Activated CD4-positive, alpha-beta T cell treated with anti-CD3 and anti-CD28 coated beads, Interleukin-2, amount 50 U/mL, for 4 hours (primary cell): ENCODE data around the gene LTBP2.

Experiments
- DNase-seq, 2 experiments: peaks; one replicate each; pipeline ENCODE4 v3.0.0-alpha.2; 2020

The LTBP2 gene

DNA sequence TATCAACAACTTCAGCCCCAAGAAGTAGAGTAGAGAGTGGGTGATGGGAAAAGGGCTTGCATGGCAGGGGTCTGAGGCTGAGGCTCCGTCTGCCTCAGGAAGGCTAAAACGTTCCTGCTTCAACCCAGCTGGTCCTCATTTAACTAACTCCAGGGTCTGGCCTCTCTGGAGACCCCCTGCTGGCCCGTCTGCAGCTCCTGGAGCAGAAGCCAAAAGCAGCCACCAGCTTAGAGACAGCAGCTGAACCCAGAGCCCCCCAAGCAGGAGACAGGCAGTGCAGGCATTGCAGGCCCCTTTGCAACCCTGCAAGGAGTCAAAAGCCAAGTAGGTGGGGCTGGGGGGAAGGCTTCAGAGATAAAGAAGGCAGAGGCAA, 25.1 kb upstream of the LTBP2 start:
- no peak for DNase-seq

DNA sequence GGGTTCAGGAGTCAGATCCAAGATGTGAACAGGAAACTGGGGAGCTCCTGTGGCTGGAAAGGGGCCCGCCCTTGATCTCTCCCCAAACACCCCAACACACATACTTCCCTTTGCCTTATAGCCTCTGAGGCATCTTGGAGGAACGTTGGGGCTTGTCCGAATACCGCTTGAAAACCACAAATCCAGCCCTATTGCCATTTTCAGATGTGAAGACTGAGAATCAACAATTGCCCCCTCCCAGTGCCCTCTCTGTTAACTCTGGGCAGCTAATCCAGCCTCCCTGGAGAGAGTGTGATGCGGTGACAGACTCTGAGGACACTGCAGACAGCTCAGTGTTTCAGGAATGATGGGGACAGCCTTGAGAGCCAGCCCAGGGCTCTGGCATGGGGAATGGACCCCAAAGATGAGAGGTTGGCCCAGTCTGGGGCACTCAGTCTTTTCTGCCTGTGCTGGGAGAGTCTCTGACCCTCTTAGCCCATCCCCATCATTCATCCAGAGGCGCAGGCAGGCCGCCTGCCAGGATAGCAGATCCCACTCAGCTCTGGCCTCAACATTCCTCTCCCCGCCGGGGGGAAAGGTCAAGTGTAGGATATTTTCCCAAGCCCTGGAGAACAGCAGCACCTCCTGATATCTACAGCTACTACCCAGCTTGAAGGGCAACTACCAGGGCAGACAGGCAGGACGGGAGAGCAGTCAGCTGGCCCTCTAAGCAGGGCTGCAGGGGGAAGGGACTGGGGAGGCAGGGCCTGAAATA, 24.6 kb upstream of the LTBP2 start:
- DNase-seq = no peak

DNA sequence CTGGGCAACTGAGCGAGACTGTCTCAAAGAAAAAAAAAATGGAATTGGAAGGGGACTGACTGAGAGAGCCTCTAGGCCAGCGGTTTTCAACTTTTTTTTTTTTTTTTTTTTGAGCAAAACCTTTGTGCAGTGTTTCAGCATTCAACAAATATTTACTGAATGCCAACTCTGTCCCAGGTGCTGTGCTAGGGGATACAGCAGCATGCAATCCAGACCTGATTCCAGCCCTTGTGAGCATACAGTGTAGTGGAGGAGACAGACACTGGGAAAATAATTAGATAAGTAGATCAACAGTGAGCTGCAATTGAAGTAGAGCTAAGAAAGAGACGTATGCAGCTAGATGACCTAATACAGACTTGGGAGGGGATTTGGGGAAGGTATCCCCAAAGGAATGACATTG, 23.8 kb upstream of the LTBP2 start:
- DNase-seq = no peak

DNA sequence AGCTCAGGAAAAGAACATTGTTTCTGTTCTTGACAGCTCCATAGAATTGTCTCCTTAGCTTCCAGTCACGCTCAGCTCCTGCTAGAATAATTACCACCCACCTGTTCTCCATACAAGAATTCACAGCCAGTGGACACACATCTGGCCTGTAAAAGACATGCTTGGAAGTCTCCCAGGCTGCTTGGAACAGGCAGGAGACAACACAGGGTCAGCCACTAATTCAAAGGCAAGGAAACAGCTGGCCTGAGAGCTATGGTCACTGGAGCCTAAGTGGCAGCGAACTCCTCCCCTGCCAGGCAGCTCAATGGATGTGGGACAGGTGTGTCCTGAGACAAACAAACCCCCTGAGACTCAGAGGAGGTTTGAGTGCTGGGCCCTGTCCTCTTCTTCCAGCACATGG, 22.9 kb upstream of the LTBP2 start:
- no peak for DNase-seq

DNA sequence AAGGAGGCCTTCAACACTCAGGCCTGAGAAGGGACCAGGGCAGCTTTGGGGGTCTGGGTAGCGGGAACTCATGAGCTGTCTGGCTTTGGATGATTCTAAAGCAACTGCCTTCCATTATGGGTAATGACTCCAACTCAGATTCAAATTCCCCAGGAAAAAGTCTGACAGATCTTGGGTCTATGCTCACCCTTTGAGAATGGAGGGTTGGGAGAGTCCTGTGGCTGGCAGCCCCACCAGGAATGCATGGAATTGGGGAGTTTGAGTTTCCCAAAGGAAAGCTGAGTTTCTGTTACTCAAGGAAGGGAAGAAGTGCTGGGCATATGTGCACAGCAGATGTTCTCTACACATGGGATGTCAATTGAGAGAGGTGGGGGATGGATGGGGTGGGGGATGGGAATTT, 22.4 kb upstream of the LTBP2 start:
- no peak for DNase-seq

DNA sequence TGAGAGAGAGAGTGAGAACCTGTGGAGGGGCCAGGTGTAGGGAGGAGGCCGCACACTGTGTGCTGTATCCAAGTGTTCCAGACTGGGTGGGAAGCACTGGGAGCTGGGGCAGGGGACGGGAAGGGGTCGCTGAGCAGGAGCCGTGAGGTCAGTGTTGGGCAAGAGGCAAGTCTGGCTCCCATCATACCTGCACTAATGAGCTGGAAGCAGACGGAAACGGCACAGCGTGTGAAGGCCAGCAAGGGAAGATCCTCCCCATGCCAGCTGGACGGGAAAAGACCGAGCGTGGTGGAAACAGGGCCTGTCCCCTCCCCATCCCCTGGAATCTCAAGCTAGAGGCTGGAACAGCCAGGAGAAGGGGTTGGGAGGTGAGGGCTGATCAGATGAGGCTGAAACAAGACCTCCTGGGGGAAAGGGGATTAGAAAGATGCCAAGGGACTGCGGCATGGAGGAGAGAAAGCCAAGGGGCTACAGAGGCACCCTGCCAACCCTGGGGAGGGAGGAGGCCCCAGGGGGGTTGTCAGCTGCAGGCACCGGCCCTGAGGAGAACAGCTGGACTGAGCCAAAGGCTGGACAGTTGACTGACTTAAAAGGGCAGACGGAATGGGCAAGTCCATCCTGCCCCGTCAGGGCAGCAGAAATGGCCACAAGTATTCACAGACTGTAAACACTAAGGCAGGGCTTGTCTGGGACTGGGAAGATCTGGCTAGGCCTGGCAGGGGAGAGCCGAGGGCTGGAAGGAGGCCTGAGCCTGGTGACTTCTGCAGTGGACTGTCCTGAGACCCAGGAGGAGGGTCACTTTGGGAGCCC, 19.0 kb upstream of the LTBP2 start:
- DNase-seq = no peak

DNA sequence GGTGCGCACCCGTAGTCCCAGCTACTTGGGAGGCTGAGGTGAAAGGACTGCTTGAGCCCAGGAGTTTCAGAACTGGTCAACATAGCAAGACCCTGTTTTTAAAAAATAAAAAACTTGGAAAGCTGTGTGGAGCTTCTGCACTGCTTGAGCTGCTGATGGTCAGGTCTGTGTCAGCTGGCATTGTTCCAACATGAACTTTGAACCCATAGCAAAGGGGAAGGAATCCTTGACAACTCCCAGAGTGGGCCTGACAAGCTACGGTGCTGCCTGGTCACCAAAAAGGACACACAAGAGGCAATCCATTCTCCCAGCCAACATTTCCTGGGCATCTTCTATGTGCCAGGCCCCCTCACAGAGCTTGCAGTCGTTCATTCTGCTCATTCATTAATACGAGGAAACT, 16.4 kb upstream of the LTBP2 start:
- DNase-seq = no peak

DNA sequence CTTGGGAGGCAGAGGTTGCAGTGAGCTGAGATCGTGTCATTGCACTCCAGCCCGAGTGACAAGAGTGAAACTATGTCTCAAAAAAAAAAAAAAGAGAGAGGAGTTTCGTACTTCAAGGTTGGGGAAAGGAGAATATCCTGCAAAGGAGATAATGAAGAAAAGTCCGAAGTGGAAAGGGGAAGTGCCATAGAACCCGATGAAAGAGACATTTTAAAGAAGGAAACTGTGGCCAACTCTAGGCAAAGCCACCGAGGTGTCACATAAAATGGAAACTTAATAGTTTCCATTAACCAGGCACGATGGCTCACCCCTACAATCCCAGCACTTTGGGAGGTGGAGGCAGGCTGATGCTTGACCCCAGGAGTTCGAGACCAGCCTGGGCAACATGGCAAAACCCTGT, 15.0 kb upstream of the LTBP2 start:
- no peak for DNase-seq

DNA sequence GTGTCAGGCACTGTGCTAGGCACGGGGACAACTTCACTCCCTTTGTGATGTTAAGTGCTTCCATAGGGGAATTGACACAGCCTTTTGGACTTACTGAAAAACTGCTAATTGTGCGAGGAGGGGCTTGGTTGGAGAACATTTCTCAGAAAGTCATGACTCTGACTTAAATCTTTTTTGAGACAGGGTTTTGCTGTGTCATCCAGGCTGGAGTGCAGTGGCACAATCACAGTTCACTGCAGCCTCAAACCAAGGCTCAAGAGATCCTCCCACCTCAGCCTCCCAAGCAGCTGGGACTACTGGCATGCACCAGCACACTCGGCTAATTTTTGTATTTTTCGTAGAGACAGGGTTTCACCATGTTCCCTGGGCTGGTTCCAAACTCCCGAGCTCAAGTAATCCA, 10.2 kb upstream of the LTBP2 start:
- no peak for DNase-seq

DNA sequence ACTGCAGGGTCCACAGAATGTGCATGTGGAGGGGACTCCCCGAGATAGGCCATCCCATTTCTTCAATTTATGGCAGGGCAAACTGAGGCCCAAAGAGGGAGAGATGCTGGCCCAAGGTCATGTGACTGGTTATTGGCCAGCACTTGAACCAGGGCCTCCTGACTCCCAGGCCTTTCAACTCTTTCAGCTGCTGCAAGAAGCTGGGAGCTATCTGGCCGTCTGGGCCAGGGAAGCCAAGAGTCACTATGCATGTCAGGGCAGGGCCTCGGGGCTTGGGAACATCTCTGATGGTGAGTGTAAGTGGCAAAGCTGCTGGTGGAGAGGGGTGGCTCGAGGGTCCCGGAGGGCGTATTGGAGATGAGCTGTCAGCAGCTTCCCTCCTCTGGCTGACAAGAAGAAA, 9.5 kb upstream of the LTBP2 start:
- no peak for DNase-seq

DNA sequence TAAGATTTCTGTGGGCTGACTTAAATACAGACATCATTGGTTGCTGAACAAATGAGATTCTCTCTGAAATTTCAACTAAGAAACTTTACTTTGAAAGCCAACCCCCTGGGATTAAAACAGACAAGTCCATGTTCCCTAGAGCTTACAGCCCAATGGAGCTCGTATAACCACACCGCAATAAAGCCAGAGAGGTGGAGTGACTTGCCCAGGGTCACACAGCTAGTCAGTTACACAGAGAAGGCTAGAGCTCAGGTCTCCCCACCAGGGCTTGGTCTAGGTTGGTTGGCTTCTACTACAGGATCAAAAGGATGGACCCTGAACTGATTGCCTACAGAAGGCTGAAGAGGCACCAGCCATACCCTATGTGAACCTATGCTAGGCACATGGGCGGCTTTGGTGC, 8.9 kb upstream of the LTBP2 start:
- no peak for DNase-seq

DNA sequence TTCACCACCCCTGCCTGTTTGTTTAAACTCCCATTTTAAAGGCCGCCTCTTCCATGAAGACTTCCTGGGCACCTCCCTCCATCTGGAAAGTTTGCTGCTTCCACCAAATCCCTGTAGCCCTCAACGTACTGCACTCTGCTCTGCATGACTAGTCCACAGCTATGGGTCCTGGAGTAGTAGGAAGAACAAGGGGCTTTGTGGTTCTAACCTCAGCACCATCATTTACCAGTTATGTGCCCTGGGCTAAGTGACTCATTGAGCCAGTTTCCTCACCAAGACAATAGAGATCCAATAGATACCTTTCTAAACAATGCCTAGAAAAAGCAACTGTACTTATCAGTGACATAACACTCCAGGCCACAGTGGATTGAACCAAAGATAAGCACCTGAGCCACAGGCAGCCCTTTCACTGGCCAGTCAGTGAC, 8.5 kb upstream of the LTBP2 start:
- peak in 1 of 2 experiments; percentile 6 for DNase-seq

DNA sequence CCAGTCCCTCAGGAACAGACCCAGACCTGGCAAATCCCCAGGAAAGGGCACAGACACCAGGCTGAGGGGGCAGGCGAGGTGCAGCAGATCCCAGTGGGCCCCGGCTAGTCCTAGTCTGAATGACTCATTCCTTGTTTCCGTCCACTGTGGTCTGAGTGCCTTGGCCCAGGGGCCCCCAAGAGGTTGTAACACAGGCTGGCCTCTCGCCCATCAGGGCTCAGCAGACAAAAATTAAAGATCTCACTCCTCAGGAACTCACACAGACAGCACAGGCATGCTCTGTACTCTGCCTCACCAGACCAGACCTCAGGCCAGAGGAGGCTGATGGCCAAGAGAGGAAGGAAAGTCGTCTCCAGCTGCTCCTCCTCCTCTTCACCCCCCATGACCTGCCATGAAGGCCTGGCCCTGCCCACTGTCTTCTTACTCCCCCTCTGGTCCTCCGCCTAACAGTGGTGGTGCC, 7.7 kb upstream of the LTBP2 start:
- no peak for DNase-seq

DNA sequence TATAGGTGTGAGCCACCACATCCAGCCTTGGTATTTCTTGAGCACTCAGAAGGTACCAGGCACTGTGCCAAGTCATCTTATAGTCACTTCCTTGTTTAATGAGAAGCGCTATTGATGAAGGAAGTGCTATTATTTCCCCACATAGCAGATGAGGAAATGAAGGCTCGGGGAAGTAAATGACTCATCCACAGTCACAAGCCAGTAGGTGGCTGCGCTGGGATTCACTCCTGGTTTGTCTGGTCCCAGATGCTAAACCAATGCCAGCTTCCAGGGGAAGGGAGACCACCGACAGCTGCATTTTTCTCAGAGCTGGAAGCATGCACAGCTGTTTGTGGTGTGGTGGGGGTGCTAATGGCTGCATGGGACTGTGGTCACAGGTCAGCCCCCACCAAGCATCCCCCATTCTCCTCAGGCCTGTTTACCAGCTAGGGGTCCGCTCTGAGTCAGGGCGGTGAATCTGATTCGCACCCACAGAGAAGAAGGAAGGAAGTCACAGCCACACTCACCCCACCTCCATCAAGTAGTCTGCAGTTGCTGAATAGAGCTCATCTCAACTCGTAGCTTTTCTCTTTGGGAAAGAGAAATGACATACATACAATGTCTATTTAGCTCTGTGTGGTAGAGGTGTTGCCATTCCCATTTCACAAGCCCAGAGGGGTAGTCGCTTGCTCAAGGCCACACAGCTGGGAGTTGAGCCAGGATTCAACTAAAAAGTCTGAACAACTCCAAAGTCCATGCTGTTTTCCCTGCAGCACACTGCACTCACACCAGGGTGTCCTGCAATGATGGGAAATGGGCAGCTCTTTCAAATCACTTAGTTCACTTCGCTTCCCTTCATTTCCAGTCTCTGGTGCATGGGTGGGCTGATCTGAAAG, 6.3 kb upstream of the LTBP2 start:
- DNase-seq = peak; percentile 41 to 45

DNA sequence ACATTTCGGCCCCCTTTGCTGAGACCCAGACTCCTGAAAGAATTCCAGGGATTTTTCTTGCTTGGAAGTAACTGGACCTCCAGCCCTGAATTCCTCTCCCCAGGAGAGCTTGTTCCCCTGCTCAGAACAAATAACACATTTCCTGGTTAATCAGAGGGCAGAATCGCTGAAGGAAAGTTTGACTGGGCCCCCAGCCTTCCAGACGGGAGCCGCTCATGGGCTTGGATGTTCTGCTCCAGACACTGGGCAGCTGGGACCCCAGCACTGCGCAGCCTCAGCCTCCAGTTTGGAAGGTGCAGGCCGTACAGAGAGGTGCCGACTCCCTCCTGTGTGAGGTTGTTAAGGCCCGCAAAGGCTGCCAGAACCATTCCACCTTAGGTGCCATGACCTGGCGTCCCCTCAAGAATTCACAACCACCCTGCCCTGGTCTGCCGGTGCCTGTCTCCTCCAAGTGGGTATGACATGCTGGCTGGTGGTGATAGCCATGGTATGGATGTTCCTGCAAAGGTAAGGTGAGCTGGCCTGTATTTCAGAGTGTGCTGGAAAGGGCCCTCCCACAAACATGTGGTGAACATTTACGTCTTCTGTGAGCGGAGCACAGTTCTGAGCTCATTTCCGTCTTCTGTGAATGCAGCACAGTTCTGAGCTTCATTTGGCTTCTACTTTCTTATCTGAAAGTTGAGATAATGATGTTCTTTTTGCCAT, 5.1 kb upstream of the LTBP2 start:
- DNase-seq = no peak

DNA sequence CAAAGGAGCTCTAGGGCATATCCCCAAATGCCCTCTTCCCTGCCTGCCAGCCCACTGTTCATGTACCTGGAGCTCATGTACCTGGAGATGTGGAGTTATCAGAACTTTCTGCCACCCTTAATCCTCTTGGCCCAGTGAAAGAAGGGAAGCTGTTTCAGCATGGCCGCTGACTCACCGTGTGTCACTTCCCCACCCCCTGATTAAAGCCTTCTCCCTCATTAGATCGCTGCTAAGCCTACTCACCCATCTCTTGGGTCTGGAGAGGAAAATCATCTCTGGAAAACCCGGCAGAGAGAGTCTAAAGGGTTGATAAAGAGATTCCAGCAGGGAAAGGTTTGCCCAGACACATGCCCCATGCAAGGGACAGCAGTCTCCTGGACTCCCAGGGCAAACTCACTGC, 4.5 kb upstream of the LTBP2 start:
- DNase-seq = no peak

DNA sequence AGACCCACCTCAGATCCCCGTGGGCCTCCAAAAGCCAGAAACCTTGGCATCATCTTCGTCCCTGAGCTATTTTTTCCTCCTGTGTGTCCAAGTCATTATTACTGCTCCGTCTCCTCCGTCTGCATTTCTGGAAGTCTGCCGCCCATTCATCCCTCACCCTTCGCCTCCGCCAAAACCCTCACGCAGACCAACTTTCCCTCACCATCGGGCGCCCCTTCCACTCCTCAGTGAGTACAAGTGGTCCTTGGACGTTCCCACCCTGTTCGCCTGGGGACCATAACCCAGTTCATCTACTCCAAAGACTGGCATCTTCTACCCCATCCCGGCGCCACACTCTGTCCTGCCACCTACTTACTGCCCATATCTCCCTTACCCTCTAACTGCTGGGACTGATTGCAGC, 3.7 kb upstream of the LTBP2 start:
- no peak for DNase-seq

DNA sequence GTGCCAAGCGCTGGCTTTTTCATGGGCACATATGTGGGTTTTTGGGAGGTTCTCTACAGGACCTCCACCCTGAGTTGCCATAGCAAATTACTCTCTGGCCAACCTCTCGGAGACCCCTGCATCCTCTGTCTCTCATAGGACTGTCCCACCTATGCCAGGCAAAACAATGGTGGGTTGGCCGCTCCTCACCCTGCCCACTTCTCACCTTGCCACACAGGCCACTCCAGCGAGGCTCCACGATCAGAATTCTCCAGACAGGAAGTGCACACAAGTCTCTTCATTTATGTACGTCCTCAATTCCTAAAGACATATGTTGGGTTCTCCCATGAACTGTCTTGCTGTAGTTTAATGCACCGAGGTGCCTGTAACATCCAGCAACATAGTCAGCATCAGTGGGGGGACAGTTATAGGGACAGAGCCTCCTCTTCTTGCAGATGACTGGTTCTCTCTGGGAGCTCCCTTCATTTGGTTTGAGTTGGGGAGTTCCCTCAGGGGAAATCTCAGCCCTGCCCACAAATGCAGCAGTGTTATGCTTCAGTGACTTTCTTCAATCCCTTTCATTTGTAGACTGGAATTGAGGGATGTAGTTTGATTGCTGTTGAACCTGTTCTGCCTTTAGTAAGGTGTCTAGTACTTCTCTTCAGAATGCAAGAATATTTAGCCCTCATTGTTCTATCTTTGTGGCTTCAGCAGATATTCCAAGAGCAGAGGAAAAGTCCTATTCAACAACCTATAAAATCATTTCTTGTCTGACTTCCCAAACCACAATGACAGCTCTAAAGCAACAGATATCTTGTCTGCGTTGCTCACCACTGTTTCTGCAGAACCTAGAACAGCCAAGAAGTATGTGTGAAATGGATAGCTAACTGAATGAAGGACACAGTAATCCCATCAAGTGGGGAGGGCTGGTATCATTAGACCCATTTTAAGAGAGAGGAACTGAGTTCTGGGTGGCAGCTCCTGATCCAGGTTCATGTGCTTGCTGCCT, 2.8 kb upstream of the LTBP2 start:
- no peak for DNase-seq

DNA sequence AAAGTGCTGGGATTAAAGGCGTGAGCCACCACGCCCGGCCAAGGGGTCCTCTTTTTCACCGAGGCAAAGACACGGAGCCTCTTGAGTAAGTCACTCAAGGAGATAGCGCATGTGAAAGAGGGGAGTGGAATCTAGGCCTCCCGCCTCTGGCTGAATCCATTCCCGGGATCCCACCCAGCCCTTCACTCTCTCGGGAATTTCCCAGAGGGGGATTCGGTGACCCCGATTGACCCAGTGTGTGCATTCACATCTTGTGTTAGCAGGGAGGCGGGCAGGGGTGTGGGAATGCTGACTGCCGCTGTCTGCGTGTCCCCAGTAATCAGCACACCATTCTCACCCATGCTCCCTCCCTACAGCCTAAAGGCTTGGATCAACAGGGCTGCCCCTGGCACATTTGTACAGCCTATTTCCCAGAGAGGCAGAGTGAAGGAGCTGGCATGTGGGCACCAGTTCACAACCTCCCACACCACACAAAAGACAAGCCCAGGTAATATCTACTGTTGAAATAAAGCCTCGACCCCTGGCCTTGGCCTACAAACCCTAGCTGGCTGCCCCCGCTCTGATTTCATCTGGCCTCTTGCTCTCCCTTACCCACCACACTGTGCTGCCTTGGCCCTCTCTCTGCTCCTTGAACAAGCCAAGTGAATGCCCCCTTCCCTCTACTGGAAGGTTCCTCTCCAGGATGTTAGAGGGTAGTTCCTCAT, 1.3 kb upstream of the LTBP2 start:
- DNase-seq = no peak

DNA sequence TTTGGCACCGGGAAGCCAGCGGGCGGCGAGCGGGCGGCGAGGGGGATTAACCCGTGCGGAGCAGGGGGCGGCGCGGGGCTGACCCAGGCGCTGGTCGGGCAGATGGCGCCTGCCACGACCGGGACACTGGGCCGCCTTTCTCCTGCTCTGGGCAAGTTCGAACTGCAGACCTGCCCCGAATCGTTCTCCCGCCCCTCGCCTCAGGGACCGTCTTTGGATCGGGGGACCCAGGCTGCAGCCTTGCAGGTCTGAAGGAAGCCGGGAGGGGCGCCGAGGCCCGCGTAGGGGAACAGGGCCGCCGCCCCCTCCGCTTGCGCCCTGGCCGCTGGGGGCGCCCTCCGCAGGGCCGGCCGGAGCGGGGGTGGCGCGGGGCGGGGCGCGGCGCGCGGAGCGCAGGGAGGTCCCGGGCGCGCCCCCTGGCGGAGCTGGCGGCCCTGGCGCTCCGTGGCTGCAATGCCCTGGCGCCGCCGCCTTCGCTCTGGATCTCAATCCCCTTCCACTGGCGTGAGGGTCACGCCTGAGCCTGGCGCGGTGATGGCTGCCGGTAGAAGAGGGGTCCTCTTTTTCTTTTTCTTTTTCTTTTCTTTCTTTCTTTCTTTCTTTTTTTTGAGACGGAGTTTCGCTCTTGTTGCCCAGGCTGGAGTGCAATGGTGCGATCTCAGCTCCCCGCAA, 449 bp upstream of the LTBP2 start:
- peak; percentile 69 to 72 for DNase-seq
